ENCODE data around the gene ADGRV1. TPM values are rescaled to one million over a fixed set of nuclear protein-coding genes. Genes with fewer than 3 reads are reported as not detected.
A peak's percentile ranks its signal among the peaks of the same experiment; 100 is the strongest.

Gene ADGRV1
- total and polyA plus RNA-seq, 9 of the 15 experiments (the other 6 are each of a cell fraction or from before 2014, with no cell fraction given), result 21.7 to 156 (median 58.2) TPM

- no peak for TF ChIP-seq ZNF707 (CRISPR knock-in tag; conservative IDR thresholded peaks at IDR 0.05)
- TF ChIP-seq DIDO1 (tag; IDR thresholded peaks at IDR 0.05; ENCODE audit: low read depth), result no peak
- TF ChIP-seq RAD51 (IDR thresholded peaks at IDR 0.05; ENCODE audit: borderline replicate concordance, low read depth), result no peak
- no peak for TF ChIP-seq ZNF239 (CRISPR knock-in tag; IDR thresholded peaks at IDR 0.05)
- TF ChIP-seq MTA3 (IDR thresholded peaks at IDR 0.05; ENCODE audit: borderline replicate concordance), result no peak
- no peak for TF ChIP-seq FOXA1 (IDR thresholded peaks at IDR 0.05; ENCODE audit: borderline replicate concordance)
- no peak for TF ChIP-seq RBM17 (IDR thresholded peaks at IDR 0.05; ENCODE audit: borderline replicate concordance, low read depth, low read length)
- peak; percentile 63; the same call in 1 of the 2 replicates for TF ChIP-seq MEF2D (tag; conservative IDR thresholded peaks at IDR 0.05; ENCODE audit: low read depth)
- TF ChIP-seq CREM (IDR thresholded peaks at IDR 0.05; ENCODE audit: low read depth), result no peak
- no peak for TF ChIP-seq REST (IDR thresholded peaks at IDR 0.05; ENCODE audit: borderline replicate concordance)
- TF ChIP-seq REST (CRISPR knock-in tag; IDR thresholded peaks at IDR 0.05; ENCODE audit: low read depth), result no peak
- no peak for TF ChIP-seq THAP12 (CRISPR knock-in tag; IDR thresholded peaks at IDR 0.05)
- TF ChIP-seq MCM7 (IDR thresholded peaks at IDR 0.05), result no peak
- TF ChIP-seq, protein P1, sequence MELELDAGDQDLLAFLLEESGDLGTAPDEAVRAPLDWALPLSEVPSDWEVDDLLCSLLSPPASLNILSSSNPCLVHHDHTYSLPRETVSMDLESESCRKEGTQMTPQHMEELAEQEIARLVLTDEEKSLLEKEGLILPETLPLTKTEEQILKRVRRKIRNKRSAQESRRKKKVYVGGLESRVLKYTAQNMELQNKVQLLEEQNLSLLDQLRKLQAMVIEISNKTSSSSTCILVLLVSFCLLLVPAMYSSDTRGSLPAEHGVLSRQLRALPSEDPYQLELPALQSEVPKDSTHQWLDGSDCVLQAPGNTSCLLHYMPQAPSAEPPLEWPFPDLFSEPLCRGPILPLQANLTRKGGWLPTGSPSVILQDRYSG (tag; conservative IDR thresholded peaks at IDR 0.05; ENCODE audit: low read depth), result no peak
- no peak for TF ChIP-seq ZBTB34 (CRISPR knock-in tag; IDR thresholded peaks at IDR 0.05)
Observed at GRCh38 chr5:90866915-90867731, 308.5 kb downstream of the ADGRV1 start (continued).

Data from K562 (cell line).